HL-60 (cell line): ENCODE data around the gene GJA1.

Source experiments
- DNase-seq, 2 experiments: peaks; one replicate each; pipeline ENCODE4 v3.0.0-alpha.2; 2010 to 2020; ENCODE audit warnings: low read depth in 1 of 2, low spot score in 1 of 2
- H3K27ac ChIP-seq: fragments of 250-450 bp; sonication (Bioruptor Pico); replicated peaks from 2 replicates; pipeline ENCODE4 v1.5.1; 2020; ENCODE audit warnings: mild to moderate bottlenecking, moderate library complexity
- H3K27me3 ChIP-seq: fragments of 250-450 bp; sonication (Bioruptor Pico); 2 replicates; pipeline ENCODE4 v1.5.1; 2021; ENCODE audit warnings: mild to moderate bottlenecking, moderate library complexity; ENCODE audit not compliant: insufficient read depth, poor library complexity, severe bottlenecking
- H3K4me3 ChIP-seq: replicated peaks from 2 replicates; pipeline ENCODE4 v1.5.1; 2011; ENCODE audit warnings: mild to moderate bottlenecking, control low read depth, low read length; ENCODE audit not compliant: insufficient read depth
- CTCF ChIP-seq: IDR thresholded peaks from one replicate; pipeline ENCODE4 v1.5.1; 2011; ENCODE audit warnings: low read length, control low read depth, inconsistent platforms; ENCODE audit not compliant: insufficient read depth
- GABPA ChIP-seq: IDR thresholded peaks from 2 replicates; pipeline ENCODE4 v1.6.1; 2012; ENCODE audit warnings: low read depth
- POLR2AphosphoS5 ChIP-seq: IDR thresholded peaks from 2 replicates; pipeline ENCODE4 v1.6.1; 2012; ENCODE audit warnings: low read depth
- REST ChIP-seq: IDR thresholded peaks from 2 replicates; pipeline ENCODE4 v1.6.1; 2012; ENCODE audit warnings: low read depth; ENCODE audit not compliant: insufficient replicate concordance
- SPI1 ChIP-seq: IDR thresholded peaks from 2 replicates; pipeline ENCODE4 v1.6.1; 2012; ENCODE audit warnings: low read depth, mild to moderate bottlenecking, borderline replicate concordance

Gene GJA1

GRCh38 chr6:121439926-121440325, 4.5 kb downstream of the GJA1 start:
- no peak for TF ChIP-seq CTCF
- no peak for TF ChIP-seq GABPA
- no peak for TF ChIP-seq POLR2AphosphoS5
- TF ChIP-seq REST, result no peak
- no peak for TF ChIP-seq SPI1
- no peak for DNase-seq
- H3K27me3 ChIP-seq, result peaks cover 15% of the 10 kb centered on the region
- no peak overlapping the region for H3K4me3 ChIP-seq
- H3K27ac ChIP-seq, result no peak overlapping the region

GRCh38 chr6:121441477-121441876, 6.0 kb downstream of the GJA1 start:
- DNase-seq, result no peak
- Histone ChIP-seq H3K4me3 (no peak overlapping the region), H3K27ac (no peak overlapping the region), H3K27me3 (peaks cover 13% of the 10 kb centered on the region)
- TF ChIP-seq SPI1 (no peak), POLR2AphosphoS5 (no peak), CTCF (no peak), REST (no peak), GABPA (no peak)

GRCh38 chr6:121442576-121442975, 7.1 kb downstream of the GJA1 start:
- Histone ChIP-seq H3K4me3 (no peak overlapping the region), H3K27me3 (peaks cover 4% of the 10 kb centered on the region), H3K27ac (no peak overlapping the region)
- TF ChIP-seq GABPA, result no peak
- TF ChIP-seq SPI1, result no peak
- no peak for TF ChIP-seq REST
- no peak for TF ChIP-seq POLR2AphosphoS5
- no peak for TF ChIP-seq CTCF
- DNase-seq, result no peak
